Measurements from ENCODE around the gene PFKFB3. TPM values are rescaled to one million over a fixed set of nuclear protein-coding genes. Genes with fewer than 3 reads are reported as not detected.

PFKFB3 gene
- total RNA-seq, 1 donor from 2014 or later: 12.4 TPM

GRCh38 chr10:6219494-6219836, 16.7 kb downstream of the PFKFB3 start:
- no peak for DNase-seq (ENCODE audit: low read depth)

DNA sequence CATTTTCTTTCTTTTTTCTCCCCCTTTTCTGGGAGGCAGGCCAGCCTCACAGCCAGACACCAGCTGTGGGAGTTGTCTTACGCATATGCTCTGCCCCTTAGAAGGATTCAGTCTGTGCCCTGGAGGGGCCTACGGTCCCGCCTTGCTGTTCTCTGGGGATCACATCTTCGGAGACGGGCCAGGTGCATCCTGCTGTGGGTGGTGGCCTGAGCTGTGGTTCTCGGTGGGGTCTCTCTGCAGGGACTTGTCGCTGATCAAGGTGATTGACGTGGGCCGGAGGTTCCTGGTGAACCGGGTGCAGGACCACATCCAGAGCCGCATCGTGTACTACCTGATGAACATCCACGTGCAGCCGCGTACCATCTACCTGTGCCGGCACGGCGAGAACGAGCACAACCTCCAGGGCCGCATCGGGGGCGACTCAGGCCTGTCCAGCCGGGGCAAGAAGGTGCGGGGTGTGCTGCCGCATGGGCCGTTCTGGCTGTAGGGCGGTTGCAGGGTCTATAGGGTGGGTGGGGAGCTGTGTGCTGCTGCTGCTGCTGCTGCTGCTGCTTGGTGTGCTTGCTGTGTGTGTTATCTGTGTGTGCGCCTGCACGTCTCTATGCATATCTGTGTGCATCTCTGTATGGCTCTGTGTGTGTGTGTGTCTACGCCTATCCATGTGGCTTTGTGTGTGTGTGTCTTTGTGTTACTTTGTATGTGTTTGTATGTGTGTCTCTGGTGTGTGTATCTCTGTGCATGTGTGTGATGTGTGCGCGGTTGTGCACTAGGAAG, 17.9 kb downstream of the PFKFB3 start:
- no peak for DNase-seq (ENCODE audit: low read depth)

DNA sequence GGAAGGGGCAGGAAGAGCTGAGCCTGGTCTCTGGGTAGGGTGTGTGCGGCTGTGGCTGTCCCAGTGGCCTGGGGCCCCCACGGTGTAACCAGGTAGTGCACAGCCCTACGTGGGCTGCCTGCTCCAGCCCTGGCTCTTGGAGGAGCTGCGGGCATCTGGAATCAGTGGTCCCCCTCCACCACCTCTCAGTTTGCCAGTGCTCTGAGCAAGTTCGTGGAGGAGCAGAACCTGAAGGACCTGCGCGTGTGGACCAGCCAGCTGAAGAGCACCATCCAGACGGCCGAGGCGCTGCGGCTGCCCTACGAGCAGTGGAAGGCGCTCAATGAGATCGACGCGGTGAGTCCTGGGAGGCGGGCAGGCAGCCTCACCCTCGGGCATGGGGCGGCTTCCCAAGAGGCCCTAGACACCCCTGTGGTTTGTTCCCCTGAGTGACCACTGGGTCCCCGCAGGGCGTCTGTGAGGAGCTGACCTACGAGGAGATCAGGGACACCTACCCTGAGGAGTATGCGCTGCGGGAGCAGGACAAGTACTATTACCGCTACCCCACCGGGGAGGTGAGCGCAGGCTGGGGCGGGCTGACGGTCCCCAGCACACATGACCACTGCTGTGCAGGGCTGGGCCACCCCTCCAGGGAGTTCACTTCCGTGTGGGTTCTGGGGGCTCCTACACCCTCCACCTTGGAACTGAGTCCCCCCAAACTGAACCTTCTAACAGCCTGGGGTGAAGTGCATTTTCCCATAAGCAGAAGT, 18.6 kb downstream of the PFKFB3 start:
- no peak for DNase-seq (ENCODE audit: low read depth)

GRCh38 chr10:6221971-6222751, 19.4 kb downstream of the PFKFB3 start:
- DNase-seq (ENCODE audit: low read depth): no peak

- no peak for DNase-seq (ENCODE audit: low read depth)
Measured at GRCh38 chr10:6222755-6223154, 20.0 kb downstream of the PFKFB3 start.

GRCh38 chr10:6223981-6224380, 21.2 kb downstream of the PFKFB3 start:
- DNase-seq (ENCODE audit: low read depth): no peak

- no peak for DNase-seq (ENCODE audit: low read depth)
Measured at GRCh38 chr10:6224781-6225180, 22.0 kb downstream of the PFKFB3 start.

GRCh38 chr10:6225263-6225814, 22.6 kb downstream of the PFKFB3 start:
- DNase-seq (ENCODE audit: low read depth): no peak

DNA sequence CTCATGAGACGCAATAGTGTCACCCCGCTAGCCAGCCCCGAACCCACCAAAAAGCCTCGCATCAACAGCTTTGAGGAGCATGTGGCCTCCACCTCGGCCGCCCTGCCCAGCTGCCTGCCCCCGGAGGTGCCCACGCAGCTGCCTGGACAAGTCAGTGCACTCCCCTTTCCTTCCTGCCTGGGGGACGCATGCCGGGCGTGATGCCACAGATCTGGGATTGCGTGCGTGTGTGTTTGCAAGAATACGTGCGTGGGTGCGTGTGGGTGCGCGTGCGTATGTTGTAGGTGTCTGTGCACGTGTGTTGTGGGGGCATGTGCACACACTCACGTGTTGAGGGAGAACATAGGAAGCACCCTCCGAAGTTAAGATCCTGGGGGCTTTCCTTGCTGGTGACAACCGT, 23.5 kb downstream of the PFKFB3 start:
- no peak for DNase-seq (ENCODE audit: low read depth)

- DNase-seq (ENCODE audit: low read depth): no peak
Measured at GRCh38 chr10:6227346-6227745, 24.6 kb downstream of the PFKFB3 start.

GRCh38 chr10:6228010-6228511, 25.3 kb downstream of the PFKFB3 start:
- no peak for DNase-seq (ENCODE audit: low read depth)

DNA sequence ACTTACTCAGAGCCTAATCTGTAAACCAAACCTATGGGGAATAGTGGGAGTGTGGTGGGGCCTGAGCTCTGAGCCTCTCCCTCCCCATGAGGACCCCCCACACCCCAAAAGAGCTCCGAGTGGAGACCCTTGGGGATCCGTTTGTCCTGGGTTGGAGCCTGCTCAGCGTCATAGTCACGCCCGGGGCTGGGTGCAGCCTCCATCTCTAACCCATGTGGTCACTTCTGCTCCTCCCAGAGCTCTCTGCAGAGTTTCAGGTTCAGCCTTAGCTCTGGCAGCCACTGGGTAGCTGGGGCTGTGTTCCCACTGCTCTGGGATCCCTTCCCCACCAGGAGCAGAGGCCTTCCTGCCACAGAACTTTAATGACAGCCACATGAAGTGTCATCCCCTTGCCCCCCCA, 25.9 kb downstream of the PFKFB3 start:
- no peak for DNase-seq (ENCODE audit: low read depth)

GRCh38 chr10:6229290-6229689, 26.6 kb downstream of the PFKFB3 start:
- no peak for DNase-seq (ENCODE audit: low read depth)

GRCh38 chr10:6229746-6230145, 27.0 kb downstream of the PFKFB3 start:
- DNase-seq (ENCODE audit: low read depth): no peak

- no peak for DNase-seq (ENCODE audit: low read depth)
Measured at GRCh38 chr10:6230315-6230714, 27.6 kb downstream of the PFKFB3 start.

- DNase-seq (ENCODE audit: low read depth): no peak
Measured at GRCh38 chr10:6231146-6231545, 28.4 kb downstream of the PFKFB3 start.

DNA sequence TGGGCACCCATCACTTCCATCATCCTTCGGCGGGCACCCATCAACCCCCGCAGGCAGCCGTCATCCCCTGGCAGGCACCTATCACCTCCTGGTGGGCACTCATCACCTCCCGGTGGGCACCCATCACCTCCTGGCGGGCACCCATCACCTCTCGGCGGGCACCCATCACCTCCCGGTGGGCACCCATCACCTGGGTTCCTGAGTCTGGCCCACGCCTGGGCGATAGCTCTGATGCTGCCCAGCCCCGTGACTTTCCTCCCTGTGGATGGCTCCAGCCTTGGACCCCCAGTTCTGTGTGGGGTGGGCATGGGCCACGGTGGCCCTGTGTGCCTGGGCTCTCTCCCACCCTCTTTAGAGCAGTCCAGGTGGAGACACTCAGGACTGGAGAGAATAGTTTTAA, 29.0 kb downstream of the PFKFB3 start:
- DNase-seq (ENCODE audit: low read depth): no peak

- no peak for DNase-seq (ENCODE audit: low read depth)
Measured at GRCh38 chr10:6232225-6232807, 29.6 kb downstream of the PFKFB3 start.

DNA sequence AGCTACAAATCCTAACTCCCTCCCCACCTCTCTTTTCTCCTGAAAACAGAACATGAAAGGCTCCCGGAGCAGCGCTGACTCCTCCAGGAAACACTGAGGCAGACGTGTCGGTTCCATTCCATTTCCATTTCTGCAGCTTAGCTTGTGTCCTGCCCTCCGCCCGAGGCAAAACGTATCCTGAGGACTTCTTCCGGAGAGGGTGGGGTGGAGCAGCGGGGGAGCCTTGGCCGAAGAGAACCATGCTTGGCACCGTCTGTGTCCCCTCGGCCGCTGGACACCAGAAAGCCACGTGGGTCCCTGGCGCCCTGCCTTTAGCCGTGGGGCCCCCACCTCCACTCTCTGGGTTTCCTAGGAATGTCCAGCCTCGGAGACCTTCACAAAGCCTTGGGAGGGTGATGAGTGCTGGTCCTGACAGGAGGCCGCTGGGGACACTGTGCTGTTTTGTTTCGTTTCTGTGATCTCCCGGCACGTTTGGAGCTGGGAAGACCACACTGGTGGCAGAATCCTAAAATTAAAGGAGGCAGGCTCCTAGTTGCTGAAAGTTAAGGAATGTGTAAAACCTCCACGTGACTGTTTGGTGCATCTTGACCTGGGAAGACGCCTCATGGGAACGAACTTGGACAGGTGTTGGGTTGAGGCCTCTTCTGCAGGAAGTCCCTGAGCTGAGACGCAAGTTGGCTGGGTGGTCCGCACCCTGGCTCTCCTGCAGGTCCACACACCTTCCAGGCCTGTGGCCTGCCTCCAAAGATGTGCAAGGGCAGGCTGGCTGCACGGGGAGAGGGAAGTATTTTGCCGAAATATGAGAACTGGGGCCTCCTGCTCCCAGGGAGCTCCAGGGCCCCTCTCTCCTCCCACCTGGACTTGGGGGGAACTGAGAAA, 30.4 kb downstream of the PFKFB3 start:
- no peak for DNase-seq (ENCODE audit: low read depth)

DNA sequence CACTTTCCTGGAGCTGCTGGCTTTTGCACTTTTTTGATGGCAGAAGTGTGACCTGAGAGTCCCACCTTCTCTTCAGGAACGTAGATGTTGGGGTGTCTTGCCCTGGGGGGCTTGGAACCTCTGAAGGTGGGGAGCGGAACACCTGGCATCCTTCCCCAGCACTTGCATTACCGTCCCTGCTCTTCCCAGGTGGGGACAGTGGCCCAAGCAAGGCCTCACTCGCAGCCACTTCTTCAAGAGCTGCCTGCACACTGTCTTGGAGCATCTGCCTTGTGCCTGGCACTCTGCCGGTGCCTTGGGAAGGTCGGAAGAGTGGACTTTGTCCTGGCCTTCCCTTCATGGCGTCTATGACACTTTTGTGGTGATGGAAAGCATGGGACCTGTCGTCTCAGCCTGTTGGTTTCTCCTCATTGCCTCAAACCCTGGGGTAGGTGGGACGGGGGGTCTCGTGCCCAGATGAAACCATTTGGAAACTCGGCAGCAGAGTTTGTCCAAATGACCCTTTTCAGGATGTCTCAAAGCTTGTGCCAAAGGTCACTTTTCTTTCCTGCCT, 31.1 kb downstream of the PFKFB3 start:
- no peak for DNase-seq (ENCODE audit: low read depth)

All from myocyte (in vitro differentiated cells).